Brain pericyte (primary cell): ENCODE data around the gene PMEL.
"Not testable (repeated sequence)": the region's sequence is repeated elsewhere in the genome, so short reads cannot be mapped to it uniquely, and the experiment has no call there.

Source experiments
- DNase-seq: peaks from one replicate; pipeline ENCODE4 v3.0.0-alpha.2; 2012; ENCODE audit warnings: low read depth, low spot score

The PMEL gene

DNA sequence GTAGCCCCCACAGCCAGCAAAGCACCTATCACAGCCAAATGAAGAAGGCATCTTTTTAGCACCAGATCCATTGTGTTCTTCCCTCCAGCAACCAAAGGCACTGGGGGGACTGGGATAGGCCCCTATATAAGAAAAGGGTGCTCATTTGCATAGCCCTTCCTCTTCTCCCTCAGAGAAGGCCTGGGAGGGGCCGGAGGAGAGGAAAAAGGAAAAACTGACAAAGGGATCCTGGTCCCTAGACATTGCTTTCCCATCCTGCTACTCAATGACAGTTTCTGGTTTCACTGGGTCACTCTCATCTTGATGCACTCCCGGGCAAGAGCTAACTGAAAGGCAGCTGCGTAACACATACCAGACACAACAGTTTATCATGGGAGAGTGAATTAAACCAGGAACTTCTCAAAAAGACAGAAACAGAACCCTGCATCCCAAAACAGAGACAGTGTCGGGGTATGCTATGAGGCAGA, at the start of gene PMEL:
PMEL (minus strand) TSS at position 102 of the 467 bp plus-strand sequence; CDS start at position 71, 31 bp downstream.
- DNase-seq = no peak

DNA sequence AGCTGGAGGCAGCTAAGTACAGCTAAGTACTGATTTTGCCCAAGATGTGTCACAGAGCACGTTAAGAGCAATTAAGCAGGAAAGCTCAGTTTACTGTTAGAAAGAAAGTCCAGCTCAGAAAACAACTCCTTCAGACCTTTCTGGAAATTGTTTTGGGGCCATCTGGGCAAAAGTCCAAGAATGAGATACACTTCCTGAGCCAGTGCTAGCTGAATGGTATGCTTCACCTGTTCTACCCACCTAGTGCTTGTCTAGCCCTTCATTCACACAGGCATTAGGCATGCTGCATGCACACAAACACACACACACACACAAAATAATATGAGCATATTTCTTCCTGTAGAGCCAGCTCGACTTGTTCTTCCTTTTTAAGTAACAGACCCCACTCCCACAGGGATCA, 48.4 kb upstream of the PMEL start:
- no peak for DNase-seq

DNA sequence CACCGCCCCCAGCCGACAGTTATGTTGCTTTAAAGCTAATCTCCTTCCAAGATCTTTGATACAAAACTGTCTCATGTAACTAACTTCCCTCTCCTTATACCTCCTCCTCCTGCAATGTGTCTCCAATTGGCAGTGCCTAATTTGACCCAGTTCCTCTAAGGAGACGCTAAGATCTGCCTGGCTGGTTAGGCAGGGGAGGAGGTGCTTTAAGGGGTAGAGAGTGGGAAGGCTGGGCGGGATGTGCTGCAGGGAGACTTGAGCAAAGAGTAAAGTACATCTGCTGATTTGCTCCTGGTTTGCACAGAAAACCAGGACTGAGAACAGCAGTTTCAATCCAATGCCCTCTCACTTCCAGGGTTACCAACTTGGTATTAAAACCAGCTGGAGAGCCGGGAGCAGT, 47.6 kb upstream of the PMEL start:
- no peak for DNase-seq

DNA sequence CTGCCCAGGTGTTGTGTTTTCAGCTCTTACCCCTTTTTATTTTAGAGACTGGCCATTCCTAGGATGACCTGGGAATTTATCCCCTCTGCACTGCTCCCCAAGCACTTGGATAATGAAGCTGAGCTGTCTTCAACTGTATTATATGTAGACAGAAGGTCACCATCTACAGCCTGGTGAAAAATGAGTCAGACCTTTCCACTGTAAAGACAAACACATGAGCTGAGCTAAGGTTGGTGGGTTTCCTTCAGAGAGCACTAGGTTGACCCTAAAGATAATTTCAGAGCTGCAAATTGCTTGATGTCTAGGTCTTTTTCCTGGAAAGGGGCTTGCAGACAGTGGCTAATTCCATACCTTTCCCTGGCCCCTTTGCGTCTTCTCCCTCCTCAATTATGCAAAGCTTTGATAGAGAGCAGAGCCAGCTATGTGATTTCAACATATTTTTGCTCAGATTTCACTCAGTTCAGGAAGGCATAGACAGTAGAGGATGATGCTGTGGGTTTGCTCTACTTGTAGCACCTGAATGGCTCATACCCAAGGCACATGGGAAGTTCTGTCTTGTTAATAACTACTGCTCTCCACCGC, 45.8 kb upstream of the PMEL start:
- no peak for DNase-seq

DNA sequence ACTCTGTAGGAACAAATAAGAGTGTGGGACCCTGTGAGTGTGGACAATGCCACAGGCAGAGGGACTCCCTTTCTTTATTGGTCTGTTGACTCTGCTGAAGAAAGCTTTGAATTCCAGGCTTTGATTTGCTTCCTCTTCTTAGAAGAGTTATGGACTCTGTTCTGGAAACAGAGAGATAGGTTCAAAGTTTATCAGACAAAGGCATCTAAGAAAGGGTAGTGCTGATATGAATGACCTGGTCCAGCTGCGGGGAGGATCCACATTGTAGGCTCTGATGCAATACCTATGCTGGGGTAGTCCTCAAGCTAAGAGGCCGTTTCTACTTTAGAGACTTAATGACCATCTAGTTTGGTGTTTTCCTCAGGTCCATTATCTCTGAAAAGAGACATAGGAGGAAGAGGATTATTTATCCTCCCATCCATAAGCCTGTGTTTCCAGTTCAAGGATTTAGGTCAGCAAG, 44.3 kb upstream of the PMEL start:
- no peak for DNase-seq

DNA sequence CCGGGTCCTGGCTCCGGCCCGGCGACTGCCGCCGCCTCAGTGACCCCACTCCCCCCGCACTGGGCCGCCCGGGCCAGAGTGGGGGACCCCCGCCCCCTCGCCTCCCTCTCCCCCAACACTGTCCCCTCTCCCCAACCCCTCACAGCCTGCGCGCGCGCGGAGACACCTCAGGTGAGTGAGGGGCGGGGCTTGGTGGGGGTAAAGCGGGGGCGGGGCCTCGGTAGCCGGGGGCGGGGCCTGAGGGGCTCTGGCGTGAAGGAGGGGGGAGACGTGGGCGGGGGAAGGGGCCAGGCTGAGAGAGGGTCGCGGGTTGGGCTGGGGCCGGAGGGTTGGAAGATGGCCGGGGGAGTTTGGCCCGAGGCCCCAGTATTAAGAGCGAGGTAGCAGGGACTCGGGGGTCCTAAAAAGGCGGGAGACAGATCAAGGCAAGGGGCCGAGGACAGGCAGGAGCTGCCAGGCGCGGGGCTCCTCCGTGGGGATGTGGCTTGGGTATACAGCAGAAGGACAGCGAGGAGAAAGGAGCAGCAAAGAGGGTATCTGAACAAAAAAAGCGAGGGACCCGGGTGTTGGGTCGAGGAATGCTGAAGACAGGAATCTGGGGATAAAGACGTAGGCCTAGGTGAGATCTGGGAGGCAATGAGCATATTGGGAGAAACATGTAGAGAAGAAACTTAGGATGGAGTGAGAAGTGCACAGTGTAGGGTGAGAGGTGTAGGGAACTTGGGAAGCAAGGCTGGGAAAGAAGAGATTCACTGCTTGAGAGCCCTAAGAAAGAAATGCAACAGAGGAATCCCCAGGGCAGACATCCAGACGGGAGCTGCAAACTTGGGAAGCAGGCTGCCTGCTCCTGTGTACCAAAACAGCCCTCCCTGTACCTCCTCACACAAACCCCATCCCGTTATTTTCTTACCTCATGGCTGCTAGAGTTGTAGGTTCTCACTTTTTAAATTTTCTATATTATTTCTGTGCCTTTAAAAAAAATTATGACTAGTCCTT, 42.0 kb upstream of the PMEL start:
- DNase-seq = no peak

DNA sequence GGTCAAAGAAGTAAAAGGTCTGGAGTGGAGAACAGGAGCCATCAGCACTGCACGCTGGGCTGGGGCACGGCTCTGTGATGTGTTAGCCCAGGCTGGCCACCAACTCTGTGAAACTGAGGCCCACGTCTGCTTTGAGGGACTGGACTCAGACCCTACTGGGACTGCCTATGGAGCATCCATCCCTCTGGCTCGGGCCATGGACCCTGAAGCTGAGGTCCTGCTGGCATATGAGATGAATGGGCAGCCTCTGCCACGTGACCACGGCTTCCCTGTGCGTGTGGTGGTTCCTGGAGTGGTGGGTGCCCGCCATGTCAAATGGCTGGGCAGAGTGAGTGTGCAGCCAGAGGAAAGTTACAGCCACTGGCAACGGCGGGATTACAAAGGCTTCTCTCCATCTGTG, 38.4 kb upstream of the PMEL start:
- DNase-seq = no peak

DNA sequence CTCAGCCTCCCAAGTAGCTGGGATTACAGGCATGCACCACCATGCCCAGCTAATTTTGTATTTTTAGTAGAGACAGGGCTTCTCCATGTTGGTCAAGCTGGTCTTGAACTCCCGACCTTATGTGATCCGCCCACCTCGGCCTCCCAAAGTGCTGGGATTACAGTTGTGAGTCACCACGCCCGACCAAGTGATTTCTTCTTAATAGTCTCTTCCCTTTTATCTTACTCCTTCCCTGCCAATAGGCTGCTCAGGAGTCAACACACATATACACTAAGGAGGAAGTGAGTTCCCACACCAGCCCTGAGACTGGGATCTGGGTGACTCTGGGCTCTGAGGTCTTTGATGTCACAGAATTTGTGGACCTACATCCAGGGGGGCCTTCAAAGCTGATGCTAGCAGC, 37.5 kb upstream of the PMEL start:
- DNase-seq = not testable (repeated sequence)

DNA sequence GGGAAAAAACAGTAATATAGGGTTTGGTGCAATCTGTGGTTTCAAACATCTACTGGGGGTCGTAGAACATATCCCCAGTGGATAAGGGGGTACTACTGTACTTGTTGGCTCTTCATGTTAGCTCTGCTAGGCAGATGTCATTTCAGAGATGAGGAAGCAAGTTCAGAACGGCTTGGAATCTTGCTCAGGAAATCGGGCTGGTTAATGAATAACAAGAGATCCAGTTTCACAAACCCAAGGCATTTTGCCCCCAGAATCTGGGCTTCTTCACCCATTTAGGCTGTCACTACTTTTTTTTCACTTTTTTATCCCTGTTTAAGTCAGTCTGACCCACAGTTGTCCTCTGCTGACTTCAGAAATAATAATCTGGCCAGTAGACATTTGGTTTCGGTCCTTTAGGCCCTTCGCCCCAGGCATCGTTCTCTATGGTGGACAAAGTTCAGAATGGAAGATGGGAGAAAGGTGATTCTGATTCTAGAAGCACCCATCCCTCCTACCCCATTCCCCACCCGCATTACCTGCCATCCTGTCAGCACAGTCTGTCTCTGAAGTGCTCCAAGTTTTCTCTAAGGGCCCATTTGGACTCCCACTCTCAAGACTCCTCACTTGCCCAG, 35.8 kb upstream of the PMEL start:
- no peak for DNase-seq

DNA sequence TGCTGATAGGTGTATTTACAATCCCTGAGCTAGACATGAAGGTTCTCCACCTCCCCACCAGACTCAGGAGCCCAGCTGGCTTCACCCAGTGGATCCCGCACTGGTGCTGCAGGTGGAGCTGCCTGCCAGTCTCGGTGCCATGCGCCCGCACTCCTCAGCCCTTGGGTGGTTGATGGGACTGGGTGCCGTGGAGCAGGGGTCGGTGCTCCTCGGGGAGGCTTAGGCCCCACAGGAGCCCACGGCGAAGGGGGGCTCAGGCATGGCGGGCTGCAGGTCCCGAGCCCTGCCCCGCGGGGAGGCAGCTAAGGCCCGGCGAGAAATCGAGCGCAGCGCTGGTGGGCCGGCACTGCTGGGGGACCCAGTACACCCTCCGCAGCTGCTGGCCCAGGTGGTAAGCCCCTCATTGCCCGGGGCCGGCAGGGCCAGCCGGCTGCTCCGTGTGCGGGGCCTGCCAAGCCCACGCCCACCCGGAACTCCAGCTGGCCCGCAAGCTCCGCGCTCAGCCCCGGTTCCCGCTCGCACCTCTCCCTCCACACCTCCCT, 34.2 kb upstream of the PMEL start:
- DNase-seq = not testable (repeated sequence)

DNA sequence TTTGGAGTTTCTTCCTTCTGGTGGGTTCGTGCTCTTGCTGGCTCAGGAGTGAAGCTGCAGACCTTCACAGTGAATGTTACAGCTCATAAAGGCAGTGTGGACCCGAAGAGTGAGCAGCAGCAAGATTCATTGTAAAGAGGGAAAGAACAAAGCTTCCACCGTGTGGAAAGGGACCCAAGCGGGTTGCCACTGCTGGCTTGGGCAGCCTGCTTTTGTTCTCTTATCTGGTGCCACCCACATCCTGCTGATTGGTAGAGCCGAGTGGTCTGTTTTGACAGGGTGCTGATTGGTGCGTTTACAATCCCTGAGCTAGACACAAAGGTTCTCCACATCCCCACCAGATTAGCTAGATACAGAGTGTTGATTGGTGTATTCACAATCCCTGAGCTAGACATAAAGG, 33.7 kb upstream of the PMEL start:
- DNase-seq = not testable (repeated sequence)

DNA sequence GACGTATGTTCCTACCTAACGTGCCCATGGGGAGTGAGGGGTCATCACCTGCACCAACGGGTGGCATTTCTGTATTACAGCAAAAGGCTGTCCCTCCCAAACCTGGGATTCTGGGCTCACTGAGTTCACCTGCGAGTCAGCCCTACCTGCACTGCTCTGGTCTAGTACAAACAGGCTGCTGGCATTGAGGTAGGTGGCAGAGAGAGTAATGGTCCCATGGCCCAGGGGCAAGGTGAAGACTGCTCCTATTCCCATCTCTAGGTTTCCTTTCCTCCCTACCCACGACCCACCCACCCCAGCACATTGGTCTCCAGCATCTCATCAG, 31.7 kb upstream of the PMEL start:
- DNase-seq = no peak

DNA sequence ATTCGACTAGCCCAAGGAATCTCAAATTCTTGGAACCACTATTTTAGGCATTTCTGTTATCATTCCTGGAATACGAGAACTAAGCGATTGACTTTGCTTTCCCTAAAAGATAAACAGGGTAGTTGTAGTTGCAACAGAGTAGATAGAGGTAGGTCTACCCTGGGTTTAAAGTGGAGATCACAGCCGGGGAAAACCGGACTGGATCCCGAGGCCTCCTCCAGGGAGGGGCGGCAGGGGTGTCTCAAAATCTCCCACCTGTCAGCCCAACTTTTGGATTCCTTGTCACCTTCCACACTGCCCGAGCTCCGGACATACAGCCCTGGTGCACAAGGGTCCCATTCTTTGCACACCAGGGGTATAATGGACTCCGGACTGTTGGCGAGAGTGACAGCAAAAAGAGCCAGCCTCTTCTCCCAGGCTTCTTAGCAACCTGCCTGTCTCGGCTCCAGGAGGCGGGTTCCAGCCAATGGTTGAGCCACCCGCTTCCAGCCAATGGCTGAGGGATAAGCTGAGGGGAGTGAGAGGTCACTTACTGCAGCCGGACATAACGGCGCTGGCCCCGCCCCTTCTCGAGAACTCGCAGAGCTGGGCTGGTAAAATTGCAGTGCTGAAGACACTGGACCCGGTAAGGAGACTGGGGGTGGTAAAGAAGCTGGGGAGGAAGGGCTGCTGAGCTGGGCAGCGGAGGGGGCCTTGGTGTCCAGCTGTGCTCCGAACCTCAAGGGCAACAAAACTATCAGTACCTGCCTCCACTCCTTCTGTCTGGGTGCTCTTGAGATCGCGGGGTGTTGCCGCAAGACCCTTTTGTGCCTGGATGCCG, 31.1 kb upstream of the PMEL start, which contains the start of gene SUOX:
SUOX (plus strand) TSS at position 562 of the 820 bp plus-strand sequence. CDS start 4,946 bp downstream, outside the sequence.
- DNase-seq = peak; percentile 88

DNA sequence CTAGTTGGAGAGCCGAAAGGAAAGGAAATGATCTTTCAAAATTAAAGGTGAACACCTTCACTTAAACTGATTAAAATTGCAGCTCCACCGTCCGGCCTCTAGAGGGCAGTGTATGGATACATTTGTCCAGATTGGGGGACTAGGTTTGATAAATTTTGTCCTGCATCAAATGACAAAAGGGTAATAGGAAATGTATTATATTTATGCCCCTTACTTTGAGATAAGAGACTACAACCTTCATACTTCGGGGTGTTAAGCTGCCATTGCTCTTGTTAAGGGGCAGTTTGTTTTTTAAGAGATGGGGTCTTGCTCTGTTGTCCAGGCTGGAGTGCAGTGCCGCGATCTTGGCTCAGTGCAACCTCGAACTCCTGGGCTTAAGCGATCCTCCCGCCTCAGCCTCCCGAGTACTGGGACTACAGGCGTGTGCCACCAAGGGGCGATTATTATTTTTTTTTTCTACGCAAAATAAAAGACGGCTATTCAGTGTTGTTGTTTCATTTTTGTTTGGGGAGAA, 30.4 kb upstream of the PMEL start:
- no peak for DNase-seq

DNA sequence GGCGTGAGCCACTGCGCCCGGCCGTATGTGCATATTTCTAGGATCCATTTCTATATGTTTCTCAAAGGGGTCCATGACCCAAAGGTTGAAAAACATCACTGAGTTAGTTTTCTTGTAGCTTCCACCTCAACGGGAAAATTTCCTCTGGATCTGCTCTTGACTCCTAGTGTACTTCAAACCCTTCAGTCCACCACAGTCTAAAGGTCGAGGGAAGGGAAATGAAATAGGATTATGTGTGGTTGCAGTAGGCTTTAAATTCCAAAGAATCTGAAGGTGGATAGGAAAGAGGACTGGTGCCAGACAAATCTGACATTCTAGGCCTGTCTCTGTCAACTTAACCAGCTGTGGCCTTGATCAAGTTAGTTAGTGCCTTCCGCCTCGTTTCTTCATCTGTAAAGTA, 29.5 kb upstream of the PMEL start:
- DNase-seq = no peak

DNA sequence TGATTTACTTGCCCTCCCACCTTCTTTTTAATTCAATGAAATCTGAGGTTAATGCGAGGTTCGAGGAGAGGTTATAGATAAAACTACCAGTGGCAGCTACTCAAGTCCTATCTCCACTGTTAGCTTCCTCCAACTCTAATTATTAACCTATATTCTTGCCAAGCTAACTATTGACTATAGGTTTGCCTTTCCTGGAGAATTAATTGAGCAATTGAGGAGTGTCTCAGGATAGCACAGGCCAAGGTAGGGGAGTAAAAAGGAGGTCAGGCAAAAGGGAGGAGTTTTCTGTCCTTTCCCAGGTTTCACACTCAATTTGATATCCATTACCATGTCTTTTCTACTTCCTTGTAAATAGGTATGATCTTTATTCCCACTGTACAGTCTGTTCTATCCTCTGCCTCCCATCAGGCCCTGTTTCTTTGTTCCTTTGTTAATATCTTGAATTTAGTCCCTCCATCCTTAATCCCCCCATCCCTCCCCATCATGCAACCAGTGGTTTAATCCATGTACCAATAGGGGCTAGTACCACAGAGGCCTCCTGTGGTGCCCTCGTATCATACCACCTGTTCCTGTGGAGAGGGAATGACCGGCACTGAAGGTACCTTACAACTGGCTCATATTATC, 27.5 kb upstream of the PMEL start:
- DNase-seq = no peak

DNA sequence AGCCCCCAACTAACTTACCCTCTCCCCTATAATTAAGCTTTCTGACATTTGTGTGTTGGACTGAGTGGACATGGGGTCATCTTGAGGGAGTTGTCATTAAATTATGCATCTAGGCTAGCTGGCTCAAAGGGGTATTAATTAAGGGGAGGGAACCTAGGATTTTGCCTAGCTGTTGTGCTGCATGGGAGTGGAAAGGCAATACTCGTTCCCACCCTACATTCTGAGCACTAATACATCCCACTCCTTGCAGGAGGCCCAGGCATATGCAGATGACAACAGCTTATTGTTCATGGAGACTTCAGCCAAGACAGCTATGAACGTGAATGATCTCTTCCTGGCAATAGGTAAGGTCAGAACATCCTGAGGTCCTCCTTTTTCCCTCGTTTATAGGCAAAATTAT, 25.3 kb upstream of the PMEL start:
- no peak for DNase-seq

DNA sequence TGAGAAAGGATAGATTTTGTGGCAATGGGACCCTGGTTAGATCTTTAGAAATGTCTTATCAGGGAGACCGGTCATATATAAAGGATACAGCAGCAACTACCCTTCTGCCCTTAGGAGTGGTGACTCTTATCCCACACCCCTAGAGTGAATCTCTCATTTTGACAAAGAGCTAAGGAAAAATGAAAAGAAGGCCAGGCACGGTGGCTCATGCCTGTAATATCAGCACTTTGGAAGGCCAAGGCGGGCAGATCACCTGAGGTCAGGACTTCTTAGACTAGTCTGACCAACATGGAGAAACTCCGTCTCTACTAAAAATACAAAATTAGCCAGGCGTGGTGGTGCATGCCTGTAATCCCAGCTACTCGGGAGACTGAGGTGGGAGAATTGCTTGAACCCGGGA, 20.1 kb upstream of the PMEL start:
- not testable (repeated sequence) for DNase-seq

DNA sequence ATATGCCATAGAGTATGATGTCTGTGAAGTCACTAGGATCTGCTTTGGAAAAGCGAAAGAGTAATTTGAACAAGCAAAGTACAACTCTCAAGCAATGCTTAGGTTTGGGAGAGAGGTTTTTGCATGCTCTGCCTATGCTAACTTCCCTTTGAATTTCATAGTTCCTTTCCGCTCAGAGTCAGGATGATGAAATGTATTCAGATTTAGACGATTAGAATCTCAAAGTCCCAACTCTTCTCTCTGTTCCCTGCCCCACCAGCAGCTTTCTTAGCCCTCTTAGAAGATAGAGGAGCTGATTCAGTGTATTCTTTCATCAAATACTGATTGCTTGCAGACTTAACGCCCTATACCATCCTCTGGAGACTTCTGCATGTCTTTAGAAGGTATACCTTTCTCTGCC, 19.5 kb upstream of the PMEL start:
- no peak for DNase-seq

DNA sequence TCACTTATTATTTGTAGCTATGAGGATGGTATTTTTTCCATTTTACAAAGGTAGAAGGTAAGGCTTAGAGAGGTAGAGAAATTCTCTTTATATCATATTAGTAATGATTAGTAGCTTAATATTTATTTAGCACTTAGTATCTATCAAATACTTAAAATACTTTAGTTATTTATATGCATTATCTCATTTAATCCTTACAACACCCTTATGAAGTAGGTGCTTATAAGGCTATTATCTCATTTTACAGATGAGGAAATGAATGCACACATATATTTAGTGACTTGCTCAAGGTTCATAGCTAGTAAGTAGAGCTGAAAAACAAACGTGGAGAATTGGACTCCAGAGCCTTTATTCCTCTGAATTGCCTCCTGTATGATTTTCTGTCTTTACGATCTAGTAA, 19.0 kb upstream of the PMEL start:
- no peak for DNase-seq
